ENCODE measurements around the gene RO60. TPM values are rescaled to one million over a fixed set of nuclear protein-coding genes. Genes with fewer than 3 reads are reported as not detected.

Gene RO60
- total RNA-seq, 6 experiments from 2014 or later = 59.7 to 79.0 (median 61.8) TPM

DNA sequence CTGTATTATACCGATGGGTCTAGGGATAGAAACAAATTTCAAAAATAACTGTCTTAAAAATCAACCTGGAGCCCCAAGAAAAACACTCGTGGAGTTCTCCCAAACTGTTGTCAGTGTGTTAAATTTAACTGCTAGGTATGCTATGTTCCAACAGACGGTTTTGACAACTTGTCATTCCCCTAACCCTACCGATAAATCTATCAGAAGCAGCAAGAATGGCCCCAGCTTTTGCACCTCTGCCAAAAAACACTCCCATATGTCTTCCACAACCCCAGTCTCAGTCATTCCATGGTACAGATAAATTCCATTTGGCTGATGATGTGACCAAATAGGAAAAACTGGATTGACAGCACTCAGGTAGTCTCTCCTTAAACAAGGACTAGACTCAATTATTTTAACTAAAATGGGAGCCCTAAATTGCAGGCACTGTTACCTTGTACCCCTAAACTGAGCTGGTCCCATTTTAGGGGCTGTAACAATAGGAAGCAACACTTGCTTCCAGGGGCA lies 5.2 kb upstream of the RO60 start:
- H3K9me3 Mint-ChIP-seq = no peaks in the 10 kb centered on the region
- no peak overlapping the region for H3K4me3 Mint-ChIP-seq
- no peak for DNase-seq
- H3K4me1 Mint-ChIP-seq (ENCODE audit: low read depth) = peaks cover 24% of the 10 kb centered on the region
- H3K27ac Mint-ChIP-seq = no peak overlapping the region
- no peaks in the 10 kb centered on the region for H3K36me3 Mint-ChIP-seq (ENCODE audit: low read depth)
- peaks cover 3% of the 10 kb centered on the region; the same call in 1 of the 2 replicates for H3K27me3 Mint-ChIP-seq (ENCODE audit: insufficient read depth)
- TF ChIP-seq, protein P1, sequence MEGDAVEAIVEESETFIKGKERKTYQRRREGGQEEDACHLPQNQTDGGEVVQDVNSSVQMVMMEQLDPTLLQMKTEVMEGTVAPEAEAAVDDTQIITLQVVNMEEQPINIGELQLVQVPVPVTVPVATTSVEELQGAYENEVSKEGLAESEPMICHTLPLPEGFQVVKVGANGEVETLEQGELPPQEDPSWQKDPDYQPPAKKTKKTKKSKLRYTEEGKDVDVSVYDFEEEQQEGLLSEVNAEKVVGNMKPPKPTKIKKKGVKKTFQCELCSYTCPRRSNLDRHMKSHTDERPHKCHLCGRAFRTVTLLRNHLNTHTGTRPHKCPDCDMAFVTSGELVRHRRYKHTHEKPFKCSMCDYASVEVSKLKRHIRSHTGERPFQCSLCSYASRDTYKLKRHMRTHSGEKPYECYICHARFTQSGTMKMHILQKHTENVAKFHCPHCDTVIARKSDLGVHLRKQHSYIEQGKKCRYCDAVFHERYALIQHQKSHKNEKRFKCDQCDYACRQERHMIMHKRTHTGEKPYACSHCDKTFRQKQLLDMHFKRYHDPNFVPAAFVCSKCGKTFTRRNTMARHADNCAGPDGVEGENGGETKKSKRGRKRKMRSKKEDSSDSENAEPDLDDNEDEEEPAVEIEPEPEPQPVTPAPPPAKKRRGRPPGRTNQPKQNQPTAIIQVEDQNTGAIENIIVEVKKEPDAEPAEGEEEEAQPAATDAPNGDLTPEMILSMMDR (IDR thresholded peaks at IDR 0.05) = no peak

GRCh38 chr1:193058529-193059281 lies 707 bp upstream of the RO60 start:
- Mint-ChIP-seq H3K36me3 (ENCODE audit: low read depth) (peaks cover 17% of the 10 kb centered on the region), H3K27me3 (ENCODE audit: insufficient read depth) (peaks cover 9% of the 10 kb centered on the region; the same call in 1 of the 2 replicates), H3K9me3 (no peaks in the 10 kb centered on the region), H3K4me1 (ENCODE audit: low read depth) (peaks cover 49% of the 10 kb centered on the region), H3K27ac (peak overlapping the region; percentile 96), H3K4me3 (peak overlapping the region; percentile 97)
- TF ChIP-seq, protein P1 (IDR thresholded peaks at IDR 0.05) = no peak
- peak; percentile 27 for DNase-seq

DNA sequence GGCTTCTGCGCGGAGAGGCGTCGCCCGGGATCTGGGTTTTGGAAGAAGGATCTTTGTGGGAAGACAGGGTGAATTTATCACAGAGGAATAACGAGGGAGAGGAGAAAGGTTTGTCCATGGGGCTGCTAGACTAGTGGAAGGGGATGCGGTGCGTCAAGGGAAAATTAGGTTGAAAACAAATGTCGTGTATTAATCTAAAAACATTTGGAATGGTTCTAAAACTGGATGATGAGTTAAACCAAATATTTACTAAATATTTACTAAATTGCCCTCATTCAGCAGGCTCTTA lies 647 bp downstream of the RO60 start:
- peaks cover 50% of the 10 kb centered on the region for H3K4me1 Mint-ChIP-seq (ENCODE audit: low read depth)
- TF ChIP-seq, protein P1 (IDR thresholded peaks at IDR 0.05) = no peak
- H3K27ac Mint-ChIP-seq = peak overlapping the region; percentile 96
- peaks cover 9% of the 10 kb centered on the region for H3K27me3 Mint-ChIP-seq (ENCODE audit: insufficient read depth)
- H3K4me3 Mint-ChIP-seq = peak overlapping the region; percentile 97
- peaks cover 19% of the 10 kb centered on the region for H3K36me3 Mint-ChIP-seq (ENCODE audit: low read depth)
- no peaks in the 10 kb centered on the region for H3K9me3 Mint-ChIP-seq
- DNase-seq = no peak

GRCh38 chr1:193060406-193060805 lies 994 bp downstream of the RO60 start:
- DNase-seq = no peak
- TF ChIP-seq, protein P1 (IDR thresholded peaks at IDR 0.05) = no peak
- Mint-ChIP-seq H3K9me3 (no peaks in the 10 kb centered on the region), H3K4me1 (ENCODE audit: low read depth) (peaks cover 50% of the 10 kb centered on the region), H3K27me3 (ENCODE audit: insufficient read depth) (peaks cover 9% of the 10 kb centered on the region), H3K4me3 (peak overlapping the region; percentile 97), H3K36me3 (ENCODE audit: low read depth) (peaks cover 19% of the 10 kb centered on the region), H3K27ac (peak overlapping the region; percentile 96)

- Mint-ChIP-seq H3K27ac (peak overlapping the region; percentile 96), H3K27me3 (ENCODE audit: insufficient read depth) (peaks cover 9% of the 10 kb centered on the region), H3K4me1 (ENCODE audit: low read depth) (peaks cover 50% of the 10 kb centered on the region), H3K4me3 (peak overlapping the region; percentile 97), H3K9me3 (no peaks in the 10 kb centered on the region), H3K36me3 (ENCODE audit: low read depth) (peaks cover 19% of the 10 kb centered on the region)
- TF ChIP-seq, protein P1 (IDR thresholded peaks at IDR 0.05) = no peak
- DNase-seq = peak; percentile 9
Observed at GRCh38 chr1:193060938-193061337, 1.5 kb downstream of the RO60 start.

Measured in HFFc6 (cell line).